IPS DF 6.9 (cell line): ENCODE data around the gene FAM227B.

Experiments
- DNase-seq: peaks from one replicate; pipeline ENCODE4 v3.0.0-alpha.2; 2013; ENCODE audit warnings: low read depth, low spot score
- H3K27ac ChIP-seq: one replicate; pipeline ENCODE4 v1.5.1; 2013; ENCODE audit warnings: low read length, control low read depth
- H3K27me3 ChIP-seq: 2 replicates; pipeline ENCODE4 v1.6.1; 2013; ENCODE audit warnings: mild to moderate bottlenecking, low read length; ENCODE audit not compliant: control insufficient read depth, insufficient read depth
- H3K36me3 ChIP-seq: 2 replicates; pipeline ENCODE4 v1.6.1; 2013; ENCODE audit warnings: low read length; ENCODE audit not compliant: control insufficient read depth, insufficient read depth
- H3K4me1 ChIP-seq: 2 replicates; pipeline ENCODE4 v1.6.1; 2013; ENCODE audit warnings: low read length; ENCODE audit not compliant: control insufficient read depth, insufficient read depth
- H3K4me3 ChIP-seq: 2 replicates; pipeline ENCODE4 v1.5.1; 2013; ENCODE audit warnings: mild to moderate bottlenecking, low read length
- H3K9me3 ChIP-seq: 2 replicates; pipeline ENCODE4 v1.6.1; 2013; ENCODE audit warnings: low read length, inconsistent platforms; ENCODE audit not compliant: control insufficient read depth, insufficient read depth
- WGBS: extraction: QIAGEN DNeasy Blood & Tissue Kit; methylation state at CpG from one replicate; pipeline ENCODE4 v1.1.7; 2013; ENCODE audit warnings: mixed read lengths, missing lambda C conversion rate; ENCODE audit not compliant: insufficient read length, insufficient coverage; 5-methylcytosine and 5-hydroxymethylcytosine counted together

FAM227B gene

DNA sequence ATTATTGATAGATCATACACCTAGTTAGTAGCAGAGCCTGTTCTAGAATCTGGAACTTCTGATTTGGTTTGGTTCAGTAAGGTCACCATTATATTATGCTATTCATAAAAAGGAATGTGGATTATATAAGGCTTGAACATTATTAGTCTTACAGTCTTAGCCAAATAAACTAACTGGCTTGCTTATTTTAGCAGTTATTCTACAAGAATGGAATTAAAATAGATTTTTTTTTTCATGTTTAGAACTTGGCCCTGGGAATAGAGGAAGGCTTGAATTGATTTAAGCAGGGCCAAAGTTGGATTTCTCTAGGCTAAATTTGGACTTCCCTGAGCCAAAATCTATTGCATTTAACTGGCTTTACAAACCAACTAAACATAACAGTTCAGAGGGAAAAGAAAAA lies 24.7 kb upstream of the FAM227B start:
- Histone ChIP-seq H3K27me3 (no peaks in the 10 kb centered on the region), H3K4me1 (no peaks in the 10 kb centered on the region), H3K9me3 (no peaks in the 10 kb centered on the region), H3K27ac (no peak overlapping the region), H3K4me3 (no peak overlapping the region), H3K36me3 (no peaks in the 10 kb centered on the region)
- DNase-seq: no peak

DNA sequence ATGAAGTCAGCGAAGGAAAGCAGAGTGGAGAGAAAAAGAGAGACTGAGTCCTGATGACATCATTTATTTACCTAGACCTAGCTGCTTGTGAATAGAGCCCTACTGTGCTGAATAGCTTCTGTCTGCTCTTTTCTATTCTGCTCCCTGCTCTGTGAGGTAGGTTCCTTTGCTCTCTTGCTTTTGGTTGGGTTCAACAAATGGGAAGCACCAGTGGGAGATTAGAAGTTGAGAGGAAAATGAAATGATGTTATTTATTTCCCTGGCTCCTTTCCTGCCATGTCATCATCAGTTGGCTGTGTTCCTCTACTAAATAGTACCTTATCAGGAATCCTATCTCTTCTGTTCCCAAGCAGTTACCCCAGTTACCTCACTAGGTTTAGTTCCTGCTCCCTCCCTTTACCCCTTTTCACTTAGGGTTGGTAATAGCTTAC lies 23.8 kb upstream of the FAM227B start:
- Histone ChIP-seq H3K36me3 (no peaks in the 10 kb centered on the region), H3K27me3 (no peaks in the 10 kb centered on the region), H3K4me1 (no peaks in the 10 kb centered on the region), H3K9me3 (no peaks in the 10 kb centered on the region), H3K4me3 (no peak overlapping the region), H3K27ac (no peak overlapping the region)
- no CpG with 5 or more reads among the region's 1 CpG for WGBS
- DNase-seq: no peak

DNA sequence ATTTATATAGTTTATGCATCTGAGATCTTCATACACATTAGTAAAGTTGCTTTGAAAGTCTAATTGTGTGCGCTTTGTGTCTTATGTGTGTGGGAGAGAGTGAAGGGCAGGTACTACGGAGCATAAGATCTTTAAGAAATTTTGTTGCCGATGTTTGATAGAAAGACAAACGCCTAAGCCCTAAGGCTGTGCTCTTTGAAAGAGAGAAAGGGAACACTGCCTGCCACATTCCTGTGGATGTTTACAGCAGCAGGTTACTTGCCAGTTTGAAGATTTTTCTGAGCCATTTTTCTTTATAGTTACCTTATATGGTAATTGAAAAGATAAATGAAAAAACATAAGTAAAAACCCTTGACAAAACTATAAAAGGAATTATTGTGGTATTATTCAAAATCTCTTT lies 17.2 kb upstream of the FAM227B start:
- Histone ChIP-seq H3K4me3 (no peak overlapping the region), H3K36me3 (no peaks in the 10 kb centered on the region), H3K4me1 (no peaks in the 10 kb centered on the region), H3K27me3 (no peaks in the 10 kb centered on the region), H3K9me3 (no peaks in the 10 kb centered on the region), H3K27ac (no peak overlapping the region)
- no peak for DNase-seq
- no CpG with 5 or more reads among the region's 4 CpGs for WGBS

DNA sequence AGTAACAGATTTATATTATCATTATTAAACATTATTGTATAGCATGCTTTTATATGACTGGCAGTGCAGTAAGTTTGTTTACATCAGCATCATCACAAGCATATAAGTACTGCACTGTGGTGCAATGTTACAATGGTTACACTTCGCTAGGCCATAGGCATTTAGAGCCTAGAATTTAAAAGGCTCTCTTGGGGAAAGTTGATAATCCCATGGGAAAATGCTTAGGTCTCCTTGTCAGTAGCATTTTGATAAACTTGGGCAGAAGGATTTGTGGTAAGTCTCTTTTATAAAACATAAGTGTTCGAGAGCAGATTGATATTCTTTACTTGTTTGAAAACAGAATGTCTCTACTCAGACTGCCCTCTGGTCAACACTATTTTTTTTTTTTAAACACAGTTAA lies 7.8 kb upstream of the FAM227B start:
- no CpG with 5 or more reads among the region's 2 CpGs for WGBS
- Histone ChIP-seq H3K36me3 (peaks cover 3% of the 10 kb centered on the region; the same call in 1 of the 2 replicates), H3K27ac (no peak overlapping the region), H3K4me3 (no peak overlapping the region), H3K4me1 (no peaks in the 10 kb centered on the region), H3K27me3 (no peaks in the 10 kb centered on the region), H3K9me3 (no peaks in the 10 kb centered on the region)
- no peak for DNase-seq

DNA sequence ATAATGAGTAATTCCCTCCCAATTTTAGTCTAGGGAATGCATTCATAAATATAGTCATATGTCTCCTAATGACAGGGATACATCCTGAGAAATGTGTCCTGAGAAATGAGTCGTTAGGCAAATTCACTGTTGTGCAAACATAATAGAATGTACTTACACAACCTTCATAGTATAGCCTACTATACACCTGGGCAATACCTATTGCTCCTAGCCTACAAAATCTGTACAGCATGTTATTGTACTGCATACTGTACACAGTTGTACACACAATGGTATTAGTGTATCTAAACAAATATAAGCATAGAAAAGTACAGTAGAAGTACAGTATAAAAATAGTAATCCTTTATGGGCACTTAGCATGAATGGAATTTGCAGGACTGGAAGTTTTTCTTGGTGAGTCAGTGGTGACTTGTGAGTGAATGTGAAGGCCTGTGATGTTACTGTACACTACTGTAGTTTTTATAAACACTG lies 6.8 kb upstream of the FAM227B start:
- no peak overlapping the region for H3K4me3 ChIP-seq
- no peaks in the 10 kb centered on the region for H3K9me3 ChIP-seq
- no peak overlapping the region for H3K27ac ChIP-seq
- no peak for DNase-seq
- H3K36me3 ChIP-seq: peaks cover 3% of the 10 kb centered on the region; the same call in 1 of the 2 replicates
- WGBS: no CpG with 5 or more reads among the region's 1 CpG
- no peaks in the 10 kb centered on the region for H3K4me1 ChIP-seq
- H3K27me3 ChIP-seq: no peaks in the 10 kb centered on the region

DNA sequence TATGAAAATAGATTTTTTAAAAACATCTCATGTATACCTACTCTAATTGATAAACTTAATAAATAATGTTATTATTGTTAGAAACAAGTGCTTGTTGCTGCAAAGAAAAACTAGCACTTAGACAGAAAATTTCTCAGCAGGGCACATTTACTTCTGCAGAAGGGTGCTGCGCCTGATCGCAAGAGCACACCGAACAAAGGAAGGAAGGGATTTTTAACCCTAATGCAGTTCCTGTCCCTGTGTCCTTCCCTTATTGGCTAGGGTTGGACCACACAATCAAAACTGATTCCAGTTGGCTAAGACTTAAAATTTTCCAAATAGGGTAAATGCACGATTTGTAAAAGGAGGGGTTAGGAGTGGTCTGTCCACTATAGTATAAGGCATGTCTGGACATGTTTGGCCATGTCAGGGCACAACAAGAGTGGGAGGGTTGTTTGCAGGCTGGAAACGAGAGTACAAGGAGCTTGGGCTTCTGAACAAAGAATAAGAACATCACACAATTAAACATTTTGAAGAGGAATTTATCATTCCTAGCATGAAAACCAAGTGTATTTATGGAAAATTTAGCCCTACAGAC lies 4.9 kb upstream of the FAM227B start:
- peaks cover 3% of the 10 kb centered on the region; the same call in 1 of the 2 replicates for H3K36me3 ChIP-seq
- no peak overlapping the region for H3K27ac ChIP-seq
- WGBS: no CpG with 5 or more reads among the region's 5 CpGs
- H3K4me3 ChIP-seq: no peak overlapping the region
- no peak for DNase-seq
- no peaks in the 10 kb centered on the region for H3K9me3 ChIP-seq
- H3K4me1 ChIP-seq: no peaks in the 10 kb centered on the region
- no peaks in the 10 kb centered on the region for H3K27me3 ChIP-seq

DNA sequence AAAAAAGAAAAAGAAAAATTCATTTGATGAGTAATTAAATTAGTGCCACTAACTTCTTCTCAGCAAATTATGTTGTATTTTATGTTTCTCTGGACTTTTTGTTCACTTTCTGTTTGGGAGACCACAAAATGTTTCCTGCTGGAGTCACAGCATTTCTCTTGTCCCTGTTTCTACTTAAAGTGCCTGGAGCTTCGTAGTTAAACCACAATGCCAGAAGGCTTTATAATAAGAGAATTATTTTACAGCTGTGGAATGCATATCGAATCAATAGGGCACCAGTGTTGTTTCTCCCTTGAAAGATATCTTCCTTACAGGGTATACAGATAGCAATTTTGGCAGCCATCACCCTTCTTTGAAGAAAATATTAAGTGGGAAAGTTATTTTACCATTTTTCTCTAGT lies 3.4 kb upstream of the FAM227B start:
- no peak for DNase-seq
- Histone ChIP-seq H3K36me3 (peaks cover 3% of the 10 kb centered on the region; the same call in 1 of the 2 replicates), H3K27me3 (no peaks in the 10 kb centered on the region), H3K4me3 (no peak overlapping the region), H3K9me3 (no peaks in the 10 kb centered on the region), H3K4me1 (no peaks in the 10 kb centered on the region), H3K27ac (no peak overlapping the region)
- no CpG with 5 or more reads among the region's 2 CpGs for WGBS

DNA sequence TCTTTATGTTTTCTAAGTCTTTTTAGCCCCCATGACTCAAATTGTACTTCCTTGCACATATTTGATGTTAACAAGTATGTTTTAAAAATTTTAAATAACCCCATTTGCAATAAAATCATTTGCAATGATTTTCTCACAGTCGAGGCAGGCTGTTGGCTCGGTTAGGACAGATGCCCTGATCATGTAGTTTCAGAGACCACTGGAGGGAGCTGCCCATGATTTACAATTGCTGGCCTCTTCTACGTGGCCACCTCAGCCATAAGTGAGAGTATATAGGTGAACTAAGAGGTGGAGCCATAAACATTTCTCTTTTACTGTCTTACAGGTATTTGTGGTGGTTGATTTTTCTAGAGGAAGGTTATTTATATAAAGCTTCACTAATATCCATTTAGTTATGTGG lies 1.9 kb upstream of the FAM227B start:
- H3K4me3 ChIP-seq: no peak overlapping the region
- WGBS: no CpG with 5 or more reads among the region's 3 CpGs
- no peaks in the 10 kb centered on the region for H3K4me1 ChIP-seq
- H3K27me3 ChIP-seq: no peaks in the 10 kb centered on the region
- H3K9me3 ChIP-seq: no peaks in the 10 kb centered on the region
- H3K36me3 ChIP-seq: peaks cover 3% of the 10 kb centered on the region; the same call in 1 of the 2 replicates
- no peak overlapping the region for H3K27ac ChIP-seq
- no peak for DNase-seq

DNA sequence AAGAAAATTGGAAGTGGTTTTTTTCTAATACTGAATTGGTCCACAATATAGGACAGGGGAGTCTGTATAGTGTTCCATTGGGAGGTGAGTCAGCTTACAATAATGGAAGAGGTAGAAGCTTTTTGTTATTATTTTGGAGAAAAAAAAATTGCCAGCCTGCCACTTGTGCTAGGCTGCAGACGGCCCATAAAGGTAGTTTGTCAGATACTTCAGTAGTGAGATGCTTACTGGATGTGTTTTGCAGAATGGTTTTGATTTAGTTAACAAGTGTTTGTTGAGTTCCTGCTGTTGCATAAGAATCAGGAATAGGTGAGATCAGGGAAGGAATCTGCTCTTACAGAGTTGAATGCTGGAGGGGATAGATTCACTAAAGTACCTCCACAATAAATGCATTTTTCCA lies 1.3 kb upstream of the FAM227B start:
- Histone ChIP-seq H3K27me3 (no peaks in the 10 kb centered on the region), H3K27ac (no peak overlapping the region), H3K4me1 (no peaks in the 10 kb centered on the region), H3K9me3 (no peaks in the 10 kb centered on the region), H3K36me3 (peaks cover 3% of the 10 kb centered on the region; the same call in 1 of the 2 replicates), H3K4me3 (peak overlapping the region; percentile 70; the same call in 1 of the 2 replicates)
- no peak for DNase-seq
- WGBS: no CpG with 5 or more reads among the region's 1 CpG

DNA sequence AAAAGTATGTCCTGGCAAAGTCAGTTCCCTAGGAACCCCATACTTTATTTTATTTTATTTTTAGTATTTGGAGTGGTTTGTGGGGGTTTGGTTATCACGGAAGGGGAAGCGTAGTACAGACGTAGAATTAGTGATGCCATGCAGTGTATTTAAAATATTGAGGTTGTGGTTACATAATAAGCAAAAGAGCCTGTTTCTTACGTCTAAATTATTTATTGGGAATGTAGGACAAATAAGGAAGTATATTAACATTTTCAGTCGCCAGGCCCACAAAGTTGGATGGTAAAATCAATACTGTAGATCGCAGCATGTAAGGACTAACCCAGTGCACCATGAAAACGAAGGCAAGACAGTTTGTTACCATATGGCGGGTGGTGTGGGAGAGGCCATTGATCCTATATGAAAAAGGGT lies 788 bp upstream of the FAM227B start:
- H3K4me1 ChIP-seq: no peaks in the 10 kb centered on the region
- no CpG with 5 or more reads among the region's 8 CpGs for WGBS
- peak overlapping the region; percentile 70; the same call in 1 of the 2 replicates for H3K4me3 ChIP-seq
- H3K36me3 ChIP-seq: peaks cover 3% of the 10 kb centered on the region; the same call in 1 of the 2 replicates
- no peaks in the 10 kb centered on the region for H3K27me3 ChIP-seq
- H3K27ac ChIP-seq: no peak overlapping the region
- H3K9me3 ChIP-seq: no peaks in the 10 kb centered on the region
- no peak for DNase-seq

DNA sequence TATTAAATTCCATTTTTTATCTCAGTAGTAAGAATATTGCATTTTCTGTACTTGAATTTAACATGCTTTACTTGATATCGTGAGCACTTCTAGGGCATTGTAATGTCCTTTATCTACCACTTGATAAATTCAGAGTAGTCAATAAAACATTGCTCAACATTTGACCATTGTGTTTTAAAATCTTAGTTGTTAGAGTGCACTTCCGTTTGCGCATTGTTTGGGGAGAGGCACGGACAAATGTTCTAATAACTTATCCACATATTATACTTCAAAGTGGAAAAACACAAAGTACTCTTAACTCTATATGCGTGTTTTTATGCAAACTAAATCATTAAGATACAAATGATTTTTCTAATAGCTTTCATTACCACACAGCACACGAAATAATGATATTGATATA lies 419 bp downstream of the FAM227B start:
- no peaks in the 10 kb centered on the region for H3K36me3 ChIP-seq
- DNase-seq: no peak
- peak overlapping the region; percentile 70; the same call in 1 of the 2 replicates for H3K4me3 ChIP-seq
- WGBS: no CpG with 5 or more reads among the region's 6 CpGs
- no peaks in the 10 kb centered on the region for H3K27me3 ChIP-seq
- no peaks in the 10 kb centered on the region for H3K4me1 ChIP-seq
- no peaks in the 10 kb centered on the region for H3K9me3 ChIP-seq
- no peak overlapping the region for H3K27ac ChIP-seq
